HepG2 (cell line): ENCODE measurements around the gene CLCNKA. TPM values are rescaled to one million over a fixed set of nuclear protein-coding genes. Genes with fewer than 3 reads are reported as not detected.

ENCODE experiments used
- ARID4A ChIP-seq: sonication (generic); formaldehyde crosslinking; IDR thresholded peaks from 2 replicates; pipeline ENCODE4 v1.5.0; 2020; ENCODE audit warnings: mild to moderate bottlenecking, missing genetic modification reagents, borderline replicate concordance
- HOXA3 ChIP-seq: sonication (generic); formaldehyde crosslinking; IDR thresholded peaks from 2 replicates; pipeline ENCODE4 v1.5.0; 2020; ENCODE audit warnings: missing genetic modification reagents
- IKZF5 ChIP-seq: IDR thresholded peaks from 2 replicates; pipeline ENCODE4 v1.6.1; 2018; ENCODE audit warnings: missing genetic modification reagents, mild to moderate bottlenecking, missing compliant biosample characterization
- POGK ChIP-seq: sonication (generic); formaldehyde crosslinking; conservative IDR thresholded peaks from 2 replicates; pipeline ENCODE4 v1.8.0; 2022; ENCODE audit warnings: mild to moderate bottlenecking, moderate library complexity, missing genetic modification reagents
- POGZ ChIP-seq: sonication (generic); formaldehyde crosslinking; IDR thresholded peaks from 2 replicates; pipeline ENCODE4 v1.4.0; 2020; ENCODE audit warnings: mild to moderate bottlenecking, missing genetic modification reagents
- SMC3 ChIP-seq: IDR thresholded peaks from 2 replicates; pipeline ENCODE4 v1.6.1; 2011; ENCODE audit warnings: low read length, improper control_type of control experiment
- XRCC5 ChIP-seq: fragments of 200-400 bp; formaldehyde crosslinking; optimal IDR thresholded peaks from 2 replicates; pipeline ENCODE3; 2017; ENCODE audit warnings: mild to moderate bottlenecking, low read length
- ZBTB38 ChIP-seq: sonication (generic); formaldehyde crosslinking; IDR thresholded peaks from 2 replicates; pipeline ENCODE4 v1.5.1; 2020; ENCODE audit warnings: mild to moderate bottlenecking, missing genetic modification reagents
- ZFP91 ChIP-seq: sonication (generic); formaldehyde crosslinking; IDR thresholded peaks from 2 replicates; pipeline ENCODE4 v1.9.0; 2022; ENCODE audit warnings: missing genetic modification reagents, mild to moderate bottlenecking, borderline replicate concordance
- ZNF501 ChIP-seq: sonication (generic); formaldehyde crosslinking; IDR thresholded peaks from 2 replicates; pipeline ENCODE4 v1.5.1; 2020; ENCODE audit warnings: mild to moderate bottlenecking, moderate library complexity, missing genetic modification reagents
- ZNF724P ChIP-seq: sonication (generic); formaldehyde crosslinking; IDR thresholded peaks from 2 replicates; pipeline ENCODE4 v1.8.0; 2022; ENCODE audit warnings: missing genetic modification reagents, borderline replicate concordance
- ZNF747 ChIP-seq: sonication (generic); formaldehyde crosslinking; IDR thresholded peaks from 2 replicates; pipeline ENCODE4 v1.8.1; 2023; ENCODE audit warnings: missing genetic modification reagents, mild to moderate bottlenecking, borderline replicate concordance
- ZNF800 ChIP-seq: sonication (generic); formaldehyde crosslinking; IDR thresholded peaks from 2 replicates; pipeline ENCODE4 v1.4.0; 2020; ENCODE audit warnings: missing genetic modification reagents
- polyA plus RNA-seq, 8 experiments: library from polyadenylated mRNA; depleted of rRNA in 3 of 8; stranded (reverse) in 7 of 8; unstranded in 1 of 8; fragments of >200 nt; fragmentation: Illumina TruSeq in 4 of 8; extraction: Trizol in 4 of 8; gene quantifications; 2 replicates each; pipeline versions ENCODE4 v1.2.1 to v1.2.3, GENCODE V29; 2011 to 2016; ENCODE audit warnings: low read depth in 4 of 8, missing spikeins in 1 of 8, mixed read lengths in 1 of 8; ENCODE audit not compliant: insufficient read depth in 1 of 8
- total RNA-seq, 5 experiments: library from RNA; depleted of rRNA; stranded (reverse); fragments of >200 nt; fragmentation: Illumina TruSeq; extraction: Trizol; gene quantifications; 2 replicates each; pipeline ENCODE4 v1.2.3, GENCODE V29; 2016; ENCODE audit warnings: low read depth in 1 of 5

The CLCNKA gene
- total and polyA plus RNA-seq, 2 of the 13 experiments (the other 11 are each of a cell fraction or from before 2014, with no cell fraction given): 0.03 TPM; not detected in 1

- TF ChIP-seq ARID4A (CRISPR knock-in tag) (peak; percentile 56; the same call in 1 of the 2 replicates), POGZ (CRISPR knock-in tag) (no peak), SMC3 (peak; percentile 72), ZNF747 (CRISPR knock-in tag) (peak; percentile 73; the same call in 1 of the 2 replicates), ZNF501 (CRISPR knock-in tag) (peak; percentile 51; the same call in 1 of the 2 replicates), IKZF5 (CRISPR knock-in tag) (0 out of 2 replicates have a peak, but pooled peaks have one; percentile 19), HOXA3 (CRISPR knock-in tag) (peak; percentile 35; the same call in 1 of the 2 replicates), ZFP91 (CRISPR knock-in tag) (peak; percentile 45), ZNF724P (no peak), XRCC5 (peak; percentile 75), ZNF800 (peak; percentile 67; the same call in 1 of the 2 replicates), ZBTB38 (CRISPR knock-in tag) (peak; percentile 87), POGK (CRISPR knock-in tag) (no peak)
Measured at GRCh38 chr1:15994590-15995351, 27.1 kb upstream of the CLCNKA start (continued).
